SK-MEL-5 (cell line): ENCODE measurements around the gene TRIM77. TPM values are rescaled to one million over a fixed set of nuclear protein-coding genes. Genes with fewer than 3 reads are reported as not detected.

Source experiments
- small RNA-seq, 2 experiments: library from RNA; depleted of rRNA; stranded (forward); fragments of <200 nt; gene quantifications; one replicate each; pipeline ENCODE3, GENCODE V24; 2014
- total RNA-seq: library from RNA; depleted of rRNA; stranded (reverse); fragments of >200 nt; shearing (Covaris generic); gene quantifications from 2 replicates; pipeline ENCODE4 v1.2.3, GENCODE V29; 2014; rRNA removed

The TRIM77 gene
- total RNA-seq, 1 experiment from 2014 or later = not detected

Small RNA genes within 50 kb of the gene (small RNA-seq; reads per million reads assigned to genes)
- 0 reads per million in 2 experiments for gene AP003122.3

Other genes starting within 250 kb of the TRIM77 start
- 4.1 and 4.6 TPM in 2 replicates for gene NOX4, start 218.9 kb upstream of the TRIM77 start, total RNA-seq
- gene TRIM49, start 98.3 kb downstream of the TRIM77 start, total RNA-seq = not detected in 2 replicates
- not detected in 2 replicates for gene TRIM64B, start 168.2 kb downstream of the TRIM77 start, total RNA-seq
- gene TRIM49D1, start 211.9 kb downstream of the TRIM77 start, total RNA-seq = not detected in 2 replicates
- not detected in 2 replicates for gene TRIM49D2, start 213.8 kb downstream of the TRIM77 start, total RNA-seq